Thyroid gland (tissue), 4 donors: ENCODE results near the gene MCF2L.

Source experiments
- POLR2A ChIP-seq, 2 donors: fragments of 450-650 bp; IDR thresholded peaks; one replicate each; pipeline ENCODE4 v1.6.1; 2017; ENCODE audit warnings: antibody characterized with exemption in 2 of 2, mild to moderate bottlenecking in 2 of 2, moderate library complexity in 1 of 2
- TF ChIP-seq, protein P1 (sequence below), 6 experiments: fragments of 200-600 bp in 3 of 6; fragments of 450-650 bp in 3 of 6; sonication (generic) in 3 of 6; IDR thresholded peaks; one replicate each; pipeline ENCODE4 v1.5.1; 2016 to 2019; ENCODE audit warnings: antibody characterized with exemption in 6 of 6, mild to moderate bottlenecking in 2 of 6, inconsistent platforms in 1 of 6, moderate library complexity in 1 of 6

DNA sequence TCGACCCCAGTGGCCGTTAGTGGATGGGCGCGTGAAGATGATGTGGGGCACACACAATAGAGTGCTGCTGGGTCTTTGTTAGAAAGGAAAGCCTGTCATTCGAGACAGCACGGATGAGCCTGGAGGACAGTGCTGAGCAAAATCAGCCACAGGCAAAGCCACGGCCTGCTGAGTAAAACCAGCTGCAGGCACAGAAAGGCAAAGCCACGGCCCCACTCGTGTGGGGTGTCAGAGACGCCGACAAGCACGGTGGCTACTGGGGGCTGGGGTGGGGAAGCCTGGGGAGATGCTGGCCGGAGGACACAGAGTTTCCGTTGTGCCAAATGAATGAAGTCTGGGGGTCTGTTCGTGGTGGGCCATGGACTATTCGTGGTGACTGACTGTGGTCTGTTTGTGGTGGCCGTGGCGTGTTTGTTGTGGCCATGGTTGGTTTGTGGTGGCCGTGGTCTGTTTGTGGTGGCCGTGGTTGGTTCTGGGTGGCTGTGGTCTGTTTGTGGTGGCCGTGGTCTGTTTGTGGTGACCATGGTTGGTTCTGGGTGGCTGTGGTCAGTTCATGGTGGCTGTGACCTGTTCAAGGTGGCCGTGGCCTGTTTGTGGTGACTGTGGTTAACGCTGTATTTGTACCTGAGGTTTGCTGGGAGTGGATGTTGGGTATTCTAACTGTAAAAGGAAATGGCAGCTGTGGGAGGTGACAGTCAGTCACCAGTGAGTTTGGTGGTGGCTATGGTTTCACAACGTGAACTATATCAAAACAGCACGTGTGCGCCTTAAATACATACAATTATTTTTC is 36.3 kb downstream of the MCF2L start:
- TF ChIP-seq, protein P1, sequence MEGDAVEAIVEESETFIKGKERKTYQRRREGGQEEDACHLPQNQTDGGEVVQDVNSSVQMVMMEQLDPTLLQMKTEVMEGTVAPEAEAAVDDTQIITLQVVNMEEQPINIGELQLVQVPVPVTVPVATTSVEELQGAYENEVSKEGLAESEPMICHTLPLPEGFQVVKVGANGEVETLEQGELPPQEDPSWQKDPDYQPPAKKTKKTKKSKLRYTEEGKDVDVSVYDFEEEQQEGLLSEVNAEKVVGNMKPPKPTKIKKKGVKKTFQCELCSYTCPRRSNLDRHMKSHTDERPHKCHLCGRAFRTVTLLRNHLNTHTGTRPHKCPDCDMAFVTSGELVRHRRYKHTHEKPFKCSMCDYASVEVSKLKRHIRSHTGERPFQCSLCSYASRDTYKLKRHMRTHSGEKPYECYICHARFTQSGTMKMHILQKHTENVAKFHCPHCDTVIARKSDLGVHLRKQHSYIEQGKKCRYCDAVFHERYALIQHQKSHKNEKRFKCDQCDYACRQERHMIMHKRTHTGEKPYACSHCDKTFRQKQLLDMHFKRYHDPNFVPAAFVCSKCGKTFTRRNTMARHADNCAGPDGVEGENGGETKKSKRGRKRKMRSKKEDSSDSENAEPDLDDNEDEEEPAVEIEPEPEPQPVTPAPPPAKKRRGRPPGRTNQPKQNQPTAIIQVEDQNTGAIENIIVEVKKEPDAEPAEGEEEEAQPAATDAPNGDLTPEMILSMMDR (IDR thresholded peaks at IDR 0.05) = no peak
- TF ChIP-seq POLR2A (IDR thresholded peaks at IDR 0.05) = no peak
